ENCODE measurements around the gene TLCD2.
"Not testable (repeated sequence)": the region's sequence is repeated elsewhere in the genome, so short reads cannot be mapped to it uniquely, and the experiment has no call there.

TLCD2 gene

GRCh38 chr17:1742371-1743087 is 32.4 kb upstream of the TLCD2 start, which contains the start of gene SERPINF2:
Gene SERPINF2 (plus strand): TSS chr17:1742871. CDS start chr17:1744996, 2,125 bp downstream.
- Mint-ChIP-seq H3K4me3 (no peak within 1 kb of the TSS), H3K27ac (no peak within 1 kb of the TSS), H3K4me1 (no peaks in the 10 kb centered on the region), H3K27me3 (no peaks in the 10 kb centered on the region), H3K9me3 (no peaks in the 10 kb centered on the region)
- no peak for DNase-seq
- ATAC-seq = no peak

GRCh38 chr17:1741899-1742298 is 31.7 kb upstream of the TLCD2 start:
- ATAC-seq, H3K9me3 Mint-ChIP-seq, H3K4me3 Mint-ChIP-seq: not testable (repeated sequence)

GRCh38 chr17:1737531-1738291 is 27.5 kb upstream of the TLCD2 start:
- no peak overlapping the region for H3K4me3 Mint-ChIP-seq
- H3K27ac Mint-ChIP-seq = peak overlapping the region in 1 of 2 donors; percentile 20
- peaks cover 20% of the 10 kb centered on the region for H3K4me1 Mint-ChIP-seq
- DNase-seq = no peak
- no peaks in the 10 kb centered on the region for H3K9me3 Mint-ChIP-seq
- no peak for ATAC-seq
- H3K27me3 Mint-ChIP-seq = no peaks in the 10 kb centered on the region

More at GRCh38 chr17:1741899-1742298, 31.7 kb upstream of the TLCD2 start:
- not testable (repeated sequence) for DNase-seq, H3K27me3 Mint-ChIP-seq, H3K27ac Mint-ChIP-seq, H3K4me1 Mint-ChIP-seq

- ATAC-seq = peak; percentile 87
- Mint-ChIP-seq H3K4me3 (peak overlapping the region in 1 of 2 donors; percentile 68), H3K27me3 (no peaks in the 10 kb centered on the region), H3K4me1 (peaks cover 20% of the 10 kb centered on the region), H3K9me3 (no peaks in the 10 kb centered on the region), H3K27ac (peak overlapping the region; percentile 90 to 95)
- peak; percentile 50 to 71 for DNase-seq
Observed at GRCh38 chr17:1736348-1737281, 26.4 kb upstream of the TLCD2 start.

GRCh38 chr17:1735834-1736347 is 25.7 kb upstream of the TLCD2 start:
- H3K27ac Mint-ChIP-seq = peak overlapping the region; percentile 74 to 86
- H3K4me3 Mint-ChIP-seq = peak overlapping the region in 1 of 2 donors; percentile 41
- H3K4me1 Mint-ChIP-seq = peaks cover 20% of the 10 kb centered on the region
- DNase-seq (no peak), ATAC-seq (no peak)
- H3K27me3 Mint-ChIP-seq = no peaks in the 10 kb centered on the region
- H3K9me3 Mint-ChIP-seq = no peaks in the 10 kb centered on the region

GRCh38 chr17:1735418-1735817 is 25.2 kb upstream of the TLCD2 start:
- Mint-ChIP-seq H3K4me1 (peaks cover 20% of the 10 kb centered on the region), H3K27me3 (no peaks in the 10 kb centered on the region), H3K27ac (peak overlapping the region; percentile 74 to 86), H3K4me3 (peak overlapping the region in 1 of 2 donors; percentile 41), H3K9me3 (no peaks in the 10 kb centered on the region)
- DNase-seq = no peak
- ATAC-seq = no peak

- Mint-ChIP-seq H3K27ac (no peak overlapping the region), H3K27me3 (no peaks in the 10 kb centered on the region), H3K4me1 (peaks cover 33% of the 10 kb centered on the region), H3K9me3 (no peaks in the 10 kb centered on the region), H3K4me3 (no peak overlapping the region)
- ATAC-seq (no peak), DNase-seq (no peak)
Observed at GRCh38 chr17:1733759-1734158, 23.6 kb upstream of the TLCD2 start.

- Mint-ChIP-seq H3K27me3 (no peaks in the 10 kb centered on the region), H3K27ac (no peak overlapping the region), H3K4me1 (peaks cover 41% of the 10 kb centered on the region), H3K9me3 (no peaks in the 10 kb centered on the region), H3K4me3 (no peak overlapping the region)
- DNase-seq (no peak), ATAC-seq (no peak)
Observed at GRCh38 chr17:1732833-1733321, 22.7 kb upstream of the TLCD2 start.

- ATAC-seq (no peak), DNase-seq (no peak)
- H3K4me3 Mint-ChIP-seq = no peak overlapping the region
- no peak overlapping the region for H3K27ac Mint-ChIP-seq
- no peaks in the 10 kb centered on the region for H3K27me3 Mint-ChIP-seq
- peaks cover 45% of the 10 kb centered on the region for H3K4me1 Mint-ChIP-seq
- no peaks in the 10 kb centered on the region for H3K9me3 Mint-ChIP-seq
Observed at GRCh38 chr17:1732241-1732832, 22.2 kb upstream of the TLCD2 start.

GRCh38 chr17:1731194-1731506 is 21.0 kb upstream of the TLCD2 start:
- Mint-ChIP-seq H3K9me3 (no peaks in the 10 kb centered on the region), H3K4me3 (no peak overlapping the region), H3K27me3 (no peaks in the 10 kb centered on the region), H3K27ac (no peak overlapping the region), H3K4me1 (peaks cover 43% of the 10 kb centered on the region)
- DNase-seq (no peak), ATAC-seq (no peak)

- Mint-ChIP-seq H3K27ac (peak overlapping the region in 1 of 2 donors; percentile 34), H3K4me1 (peaks cover 43% of the 10 kb centered on the region), H3K4me3 (no peak overlapping the region), H3K27me3 (no peaks in the 10 kb centered on the region), H3K9me3 (no peaks in the 10 kb centered on the region)
- ATAC-seq (peak; percentile 35), DNase-seq (no peak)
Observed at GRCh38 chr17:1730326-1731193, 20.4 kb upstream of the TLCD2 start.

- Mint-ChIP-seq H3K9me3 (no peaks in the 10 kb centered on the region), H3K27me3 (no peaks in the 10 kb centered on the region), H3K4me3 (no peak overlapping the region), H3K4me1 (peaks cover 45% of the 10 kb centered on the region), H3K27ac (peak overlapping the region in 1 of 2 donors; percentile 81)
- no peak for ATAC-seq
- no peak for DNase-seq
Observed at GRCh38 chr17:1729966-1730325, 19.8 kb upstream of the TLCD2 start.

GRCh38 chr17:1727876-1728630 is 17.9 kb upstream of the TLCD2 start:
- Mint-ChIP-seq H3K4me3 (no peak overlapping the region), H3K27ac (peak overlapping the region in 1 of 2 donors; percentile 15), H3K9me3 (no peaks in the 10 kb centered on the region), H3K4me1 (peaks cover 56% of the 10 kb centered on the region), H3K27me3 (no peaks in the 10 kb centered on the region)
- ATAC-seq (no peak), DNase-seq (no peak)
